Body of pancreas (tissue), 4 donors: ENCODE data around the gene DGCR8. TPM values are rescaled to one million over a fixed set of nuclear protein-coding genes. Genes with fewer than 3 reads are reported as not detected.
A peak's percentile ranks its signal among the peaks of the same experiment; 100 is the strongest.

Experiments
- ATAC-seq: fragments of 150-250 bp; one replicate; pipeline ENCODE4 v1.9.1; 2016
- DNase-seq, 4 donors: peaks; one replicate each; pipeline ENCODE4 v3.0.0-alpha.2; 2019
- H3K27ac ChIP-seq, 4 donors: fragments of 200-600 bp; sonication (generic); 1 replicate in 3 of 4; 2 replicates in 1 of 4; pipeline versions ENCODE4 v1.5.1 to v1.6.1; 2016 to 2019; ENCODE audit warnings: mild to moderate bottlenecking in 1 of 4, mixed read lengths in 1 of 4, moderate library complexity in 1 of 4
- H3K27me3 ChIP-seq, 2 donors: fragments of 200-600 bp; sonication (generic); one replicate each; pipeline ENCODE4 v1.6.0; 2016; ENCODE audit warnings: mild to moderate bottlenecking in 1 of 2
- H3K36me3 ChIP-seq, 2 donors: fragments of 200-600 bp; sonication (generic); replicated peaks in 1 of 2; 2 replicates each; pipeline ENCODE4 v1.5.1; 2016; ENCODE audit warnings: low read depth in 2 of 2; ENCODE audit not compliant: insufficient read depth in 1 of 2
- H3K4me1 ChIP-seq: fragments of 200-600 bp; sonication (generic); one replicate; pipeline ENCODE4 v1.6.0; 2016
- H3K4me3 ChIP-seq, 2 donors: fragments of 200-600 bp; sonication (generic); 1 replicate in 1 of 2; 2 replicates in 1 of 2; pipeline ENCODE4 v1.5.1; 2016 to 2019
- H3K9me3 ChIP-seq, 3 donors: fragments of 200-600 bp; sonication (generic); 1 replicate in 2 of 3; 2 replicates in 1 of 3; pipeline ENCODE4 v1.5.1; 2016
- CTCF ChIP-seq, 7 experiments: fragments of 450-650 bp in 4 of 7; fragments of 200-600 bp in 3 of 7; sonication (generic) in 3 of 7; IDR thresholded peaks; one replicate each; pipeline ENCODE4 v1.5.1; 2016 to 2019; ENCODE audit warnings: antibody characterized with exemption in 7 of 7
- POLR2A ChIP-seq, 3 donors: fragments of 450-650 bp; IDR thresholded peaks; one replicate each; pipeline ENCODE4 v1.6.1; 2016; ENCODE audit warnings: antibody characterized with exemption in 3 of 3, mild to moderate bottlenecking in 2 of 3
- WGBS, 2 donors: methylation state at CpG; one replicate each; pipeline ENCODE4 v1.1.5; 2017; 5-methylcytosine and 5-hydroxymethylcytosine counted together
- intact Hi-C: fragments of 100-400 bp; cut with DNase I; formaldehyde crosslinking; loops from one replicate; pipeline ENCODE4 v1.15.1; 2023
- total RNA-seq, 2 donors: library from RNA; depleted of rRNA; stranded (reverse); fragments of >200 nt; gene quantifications; one replicate each; pipeline ENCODE4 v1.1.0, GENCODE V29; 2016

Gene DGCR8
- total RNA-seq, 2 donors from 2014 or later: 25.7 to 53.4 TPM

- peaks cover 24% of the 10 kb centered on the region for H3K4me1 ChIP-seq
- intact Hi-C loops: no loop called here
Measured at GRCh38 chr22:20034143-20034542, 45.9 kb upstream of the DGCR8 start.

GRCh38 chr22:20035375-20036083, 44.5 kb upstream of the DGCR8 start:
- no peaks in the 10 kb centered on the region for H3K9me3 ChIP-seq
- H3K4me1 ChIP-seq: peaks cover 24% of the 10 kb centered on the region
- H3K36me3 ChIP-seq: no peaks in the 10 kb centered on the region
- TF ChIP-seq CTCF (IDR thresholded peaks at IDR 0.05) (no peak), POLR2A (IDR thresholded peaks at IDR 0.05) (no peak)
- ATAC-seq (no peak), DNase-seq (no peak)
- no peak overlapping the region for H3K4me3 ChIP-seq
- intact Hi-C loops: no loop called here
- H3K27me3 ChIP-seq: no peaks in the 10 kb centered on the region
- no peak overlapping the region for H3K27ac ChIP-seq
- WGBS, 2 donors: 87 to 89% methylated on average over 14 to 15 of the region's 16 CpGs

More at GRCh38 chr22:20034143-20034542, 45.9 kb upstream of the DGCR8 start:
- WGBS, 2 donors: 78 to 84% methylated on average over 5 of the region's 5 CpGs
- ATAC-seq (no peak), DNase-seq (no peak)
- Histone ChIP-seq H3K27ac (peak overlapping the region in 1 of 4 donors; percentile 65), H3K36me3 (no peaks in the 10 kb centered on the region), H3K4me3 (no peak overlapping the region), H3K27me3 (no peaks in the 10 kb centered on the region), H3K9me3 (no peaks in the 10 kb centered on the region)
- TF ChIP-seq CTCF (IDR thresholded peaks at IDR 0.05) (no peak), POLR2A (IDR thresholded peaks at IDR 0.05) (no peak)

GRCh38 chr22:20036084-20036482, 44.0 kb upstream of the DGCR8 start:
- H3K9me3 ChIP-seq: no peaks in the 10 kb centered on the region
- H3K27ac ChIP-seq: no peak overlapping the region
- H3K36me3 ChIP-seq: no peaks in the 10 kb centered on the region
- DNase-seq: no peak
- no peak for ATAC-seq
- TF ChIP-seq POLR2A (IDR thresholded peaks at IDR 0.05): no peak
- peaks cover 24% of the 10 kb centered on the region for H3K4me1 ChIP-seq
- 93 to 95% methylated on average over 9 to 10 of the region's 10 CpGs for WGBS, 2 donors
- H3K27me3 ChIP-seq: no peaks in the 10 kb centered on the region
- intact Hi-C loops: no loop called here
- H3K4me3 ChIP-seq: no peak overlapping the region

GRCh38 chr22:20036535-20037392, 43.3 kb upstream of the DGCR8 start:
- 92 to 95% methylated on average over 23 to 25 of the region's 25 CpGs for WGBS, 2 donors
- no peak for DNase-seq

More at GRCh38 chr22:20036535-20037392, 43.3 kb upstream of the DGCR8 start:
- H3K9me3 ChIP-seq: no peaks in the 10 kb centered on the region
- no peak overlapping the region for H3K27ac ChIP-seq
- no peak for ATAC-seq
- H3K36me3 ChIP-seq: no peaks in the 10 kb centered on the region
- no peaks in the 10 kb centered on the region for H3K27me3 ChIP-seq
- TF ChIP-seq CTCF (IDR thresholded peaks at IDR 0.05): no peak
- TF ChIP-seq POLR2A (IDR thresholded peaks at IDR 0.05): no peak
- no peak overlapping the region for H3K4me3 ChIP-seq
- peaks cover 24% of the 10 kb centered on the region for H3K4me1 ChIP-seq
- intact Hi-C loops: no loop called here
